GM21515 (cell line): ENCODE results near the gene LACRT.
"Not testable (repeated sequence)": the region's sequence is repeated elsewhere in the genome, so short reads cannot be mapped to it uniquely, and the experiment has no call there.

ENCODE experiments used
- ATAC-seq: cut with Tn5 transposase; IDR thresholded peaks from one replicate; pipeline ENCODE4 v1.9.1; 2021; ENCODE audit not compliant: unreplicated experiment

LACRT gene

GRCh38 chr12:54641089-54641488 lies 6.4 kb upstream of the LACRT start:
- ATAC-seq: no peak

DNA sequence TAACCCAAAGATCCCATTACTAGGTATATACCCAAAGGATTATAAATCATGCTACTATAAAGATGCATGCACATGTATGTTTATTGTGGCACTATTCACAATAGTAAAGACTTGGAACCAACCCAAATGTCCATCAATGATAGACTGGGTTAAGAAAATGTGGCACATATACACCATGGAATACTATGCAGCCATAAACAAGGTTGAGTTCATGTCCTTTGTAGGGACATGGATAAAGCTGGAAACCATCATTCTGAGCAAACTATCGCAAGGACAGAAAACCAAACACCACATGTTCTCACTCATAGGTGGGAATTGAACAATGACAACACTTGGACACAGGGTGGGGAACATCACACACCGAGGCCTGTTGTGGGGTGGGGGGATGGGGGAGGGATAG lies 4.4 kb upstream of the LACRT start:
- ATAC-seq: not testable (repeated sequence)

- ATAC-seq: no peak
Observed at GRCh38 chr12:54631988-54632728, 2.5 kb downstream of the LACRT start.

DNA sequence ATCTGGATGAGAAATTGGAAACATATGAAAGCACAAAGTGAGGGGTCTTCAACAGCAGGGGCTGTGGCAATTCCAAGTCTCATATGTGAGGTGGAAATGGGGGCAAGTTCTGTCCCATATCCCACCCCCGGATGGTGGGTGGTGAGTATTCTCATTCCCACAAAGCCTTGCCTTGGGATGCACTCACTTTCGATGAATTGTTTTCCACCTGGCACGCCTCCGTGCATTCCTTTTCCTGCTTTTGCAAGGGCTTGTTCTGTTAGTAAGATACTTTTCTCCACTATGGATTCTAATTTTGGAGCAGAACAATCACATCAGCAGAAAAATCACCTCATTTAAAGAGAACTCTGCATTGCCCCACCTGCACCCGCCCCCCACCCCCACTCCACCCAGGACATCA lies 3.1 kb downstream of the LACRT start:
- no peak for ATAC-seq

GRCh38 chr12:54629925-54630324 lies 4.8 kb downstream of the LACRT start:
- ATAC-seq: no peak

DNA sequence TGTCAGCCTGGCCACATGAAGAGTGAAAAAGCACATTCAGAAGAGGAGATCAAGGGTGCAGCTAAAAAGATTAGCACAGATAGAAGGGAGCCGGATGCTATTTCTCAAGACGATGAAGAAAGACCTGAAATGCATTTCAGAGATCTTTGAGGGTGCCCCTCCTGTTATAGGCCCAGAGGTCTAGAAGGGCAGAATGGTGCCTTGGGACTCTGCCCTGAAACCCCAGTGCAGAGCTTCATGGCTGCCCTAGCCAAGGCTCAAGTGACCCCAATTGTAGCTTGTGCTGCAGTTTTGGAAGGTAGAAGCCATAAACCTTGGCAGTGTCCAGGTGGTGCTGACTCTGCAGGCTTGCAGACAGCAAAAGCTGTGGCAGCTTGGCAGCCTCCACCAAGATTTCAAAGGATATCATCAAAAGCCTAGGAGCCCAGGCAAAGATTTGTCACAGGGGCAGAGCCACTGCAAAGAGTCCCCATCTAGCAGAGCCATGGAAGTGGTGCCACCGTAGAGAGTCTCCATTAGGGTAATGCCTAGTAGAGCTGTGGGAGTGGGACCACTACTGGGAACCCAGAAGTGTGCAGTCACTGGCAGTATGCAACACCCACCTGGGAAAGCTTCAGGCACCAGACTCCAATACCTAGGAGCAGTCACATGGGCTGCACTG lies 6.4 kb downstream of the LACRT start:
- no peak for ATAC-seq

DNA sequence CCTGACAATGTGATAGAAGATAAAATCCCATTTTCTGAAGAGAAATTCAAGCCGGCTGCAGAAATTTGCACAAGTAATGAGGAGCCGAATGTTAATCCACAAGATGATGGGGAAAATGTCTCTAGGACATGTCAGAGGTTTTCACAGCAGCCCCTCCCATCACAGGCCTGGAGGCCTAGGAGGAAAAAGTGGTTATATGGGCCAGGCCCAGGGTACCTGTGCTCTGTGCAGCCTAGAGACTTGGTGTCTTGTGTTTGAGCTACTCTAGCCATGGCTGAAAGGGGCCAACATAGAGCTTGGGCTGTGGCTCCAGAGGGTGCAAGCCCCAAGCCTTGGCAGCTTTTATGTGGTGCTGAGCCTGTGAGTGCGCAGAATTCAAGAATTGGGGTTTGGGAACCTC lies 7.4 kb downstream of the LACRT start:
- ATAC-seq: no peak

GRCh38 chr12:54625598-54625997 lies 9.1 kb downstream of the LACRT start:
- no peak for ATAC-seq

- ATAC-seq: no peak
Observed at GRCh38 chr12:54624315-54625279, 10.1 kb downstream of the LACRT start.

- ATAC-seq: no peak
Observed at GRCh38 chr12:54622463-54623183, 12.1 kb downstream of the LACRT start.

DNA sequence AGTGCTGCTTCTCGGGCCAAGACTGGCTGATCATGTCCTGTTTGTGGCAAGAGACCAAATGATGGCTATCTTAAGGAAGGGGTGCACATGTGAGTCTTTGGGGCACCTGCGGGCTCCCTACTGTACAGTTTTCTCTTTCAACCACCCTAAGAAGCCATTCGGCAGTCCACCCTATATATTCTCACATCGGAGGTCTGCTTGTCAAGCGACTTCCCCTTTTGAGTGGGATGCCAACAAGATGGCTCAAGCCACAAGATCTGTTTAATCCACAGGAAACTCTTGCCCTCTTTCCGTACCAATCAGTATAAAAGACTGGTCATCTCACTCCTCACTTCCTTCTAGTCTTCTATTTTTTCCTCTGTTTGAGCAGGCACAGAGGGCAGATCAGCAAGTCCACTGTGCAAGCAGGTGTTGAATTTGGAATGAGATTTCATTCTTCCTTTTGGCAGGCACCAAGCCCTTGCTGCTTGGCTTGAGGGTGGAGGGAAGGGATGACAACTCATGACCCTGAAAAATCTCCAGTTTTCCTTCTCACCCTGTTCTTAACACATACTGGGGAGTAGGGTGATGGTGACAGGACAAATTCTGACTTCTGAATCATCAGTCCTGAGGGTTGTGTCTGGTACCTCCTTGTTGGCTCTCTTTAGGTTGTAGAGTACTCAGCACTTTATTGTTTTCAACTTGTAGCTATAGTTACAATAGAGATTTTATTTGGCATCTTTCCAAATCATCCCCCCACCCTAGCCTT lies 17.6 kb downstream of the LACRT start:
- no peak for ATAC-seq

DNA sequence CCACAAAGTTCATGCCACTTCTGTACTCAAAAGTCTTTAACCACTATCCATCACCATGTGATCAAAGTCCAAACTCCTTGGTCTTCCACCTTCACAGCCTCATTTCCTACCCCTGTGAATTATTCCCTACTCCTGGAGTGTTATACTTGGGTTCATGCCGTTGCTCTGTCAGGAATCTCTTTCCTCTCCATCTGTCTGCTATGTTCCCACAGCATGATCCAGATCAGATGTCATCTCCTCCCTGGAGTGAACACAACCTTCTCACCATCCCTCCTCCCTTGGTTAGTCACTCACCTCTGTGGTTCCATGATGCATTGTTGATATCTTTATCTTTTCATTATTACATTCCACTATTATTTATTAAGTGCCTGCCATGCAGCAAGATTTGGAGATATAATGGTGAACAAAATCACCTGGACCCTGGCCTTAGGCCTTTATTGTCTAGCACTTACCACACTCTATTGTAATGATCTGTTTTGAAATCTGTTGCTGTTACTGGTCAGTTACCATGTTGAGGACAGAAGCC lies 22.4 kb downstream of the LACRT start:
- no peak for ATAC-seq

GRCh38 chr12:54611715-54612149 lies 23.0 kb downstream of the LACRT start:
- ATAC-seq: no peak

GRCh38 chr12:54608769-54609168 lies 25.9 kb downstream of the LACRT start:
- ATAC-seq: no peak

- ATAC-seq: no peak
Observed at GRCh38 chr12:54608156-54608555, 26.5 kb downstream of the LACRT start.

GRCh38 chr12:54606556-54606955 lies 28.1 kb downstream of the LACRT start:
- no peak for ATAC-seq

DNA sequence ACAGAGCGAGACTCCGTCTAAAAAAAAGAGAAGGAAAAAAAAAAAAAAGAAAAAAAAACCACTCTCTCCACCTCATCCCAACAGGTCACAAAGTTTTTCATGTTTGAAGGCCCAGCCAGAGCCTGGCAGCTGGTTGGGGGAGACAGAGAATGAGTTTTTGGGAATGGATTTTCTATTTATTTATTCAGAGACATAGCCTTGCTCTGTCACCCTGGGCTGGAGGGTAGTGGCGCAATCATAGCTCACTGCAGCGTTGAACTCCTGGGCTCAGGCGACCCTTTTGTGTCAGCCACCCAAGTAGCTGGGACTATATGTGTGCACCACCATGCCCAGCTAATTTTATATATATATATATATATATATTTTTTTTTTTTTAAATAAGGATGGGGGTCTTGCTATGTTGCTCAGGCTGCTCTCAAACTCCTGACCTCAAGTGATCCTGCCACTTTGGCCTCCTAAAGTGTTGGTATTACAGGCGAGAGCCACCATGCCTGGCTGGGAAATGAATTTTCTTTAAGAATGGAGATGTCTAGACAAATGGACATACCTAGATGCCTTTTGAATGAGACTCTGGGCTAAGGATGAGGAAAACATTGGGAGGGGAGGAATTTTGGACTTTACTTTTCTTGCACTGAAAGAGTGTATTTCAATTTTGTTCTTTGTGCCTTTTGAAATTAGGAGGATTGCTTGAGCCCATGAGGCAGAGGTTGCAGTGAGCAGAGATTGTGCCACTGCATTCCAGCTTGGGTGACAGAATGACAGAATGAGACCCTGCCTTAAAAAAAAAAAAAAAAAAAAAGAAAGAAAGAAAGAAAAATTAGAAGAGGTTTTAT lies 29.3 kb downstream of the LACRT start:
- ATAC-seq: no peak

GRCh38 chr12:54604436-54604835 lies 30.3 kb downstream of the LACRT start:
- no peak for ATAC-seq

DNA sequence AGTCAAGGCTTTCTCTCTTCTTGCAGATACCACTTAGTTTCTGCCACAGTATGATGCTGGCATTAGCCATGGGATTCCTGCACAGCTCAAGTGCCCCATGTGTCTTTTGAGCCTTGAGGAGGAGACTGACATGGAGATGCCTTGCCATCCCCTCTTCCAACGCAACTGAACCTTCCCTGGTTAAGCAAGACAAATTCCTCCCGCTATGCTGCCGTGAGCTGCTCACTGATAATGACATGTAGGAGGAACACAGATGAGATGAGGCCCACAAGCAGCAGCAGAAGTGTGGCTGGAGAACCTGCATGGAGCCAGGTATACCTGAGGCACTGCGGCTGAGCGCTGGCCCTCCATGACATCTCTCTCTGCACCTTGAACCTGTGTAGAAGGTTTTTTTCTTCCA lies 30.8 kb downstream of the LACRT start:
- no peak for ATAC-seq
